GM18517 (cell line): ENCODE results near the gene NDUFB8.

Source experiments
- ATAC-seq: cut with Tn5 transposase; IDR thresholded peaks from one replicate; pipeline ENCODE4 v1.9.1; 2021; ENCODE audit warnings: mild to moderate bottlenecking, moderate library complexity; ENCODE audit not compliant: unreplicated experiment

NDUFB8 gene

DNA sequence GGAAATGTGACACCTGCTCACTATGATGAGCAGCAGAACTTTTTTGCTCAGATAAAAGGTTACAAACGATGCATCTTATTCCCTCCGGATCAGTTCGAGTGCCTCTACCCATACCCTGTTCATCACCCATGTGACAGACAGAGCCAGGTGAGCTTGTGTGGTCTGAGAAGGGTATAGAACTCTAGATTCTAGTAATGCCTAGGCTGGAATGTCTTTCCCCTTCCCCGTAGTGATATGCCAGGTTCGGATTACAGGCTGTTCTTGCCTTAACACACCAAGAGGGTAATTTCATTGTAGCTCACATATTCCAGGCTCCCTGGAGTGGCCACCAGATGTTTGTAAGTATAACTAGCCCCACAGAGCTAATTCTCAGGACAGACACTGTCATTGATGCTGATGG lies 15.3 kb upstream of the NDUFB8 start:
- ATAC-seq, result no peak

- no peak for ATAC-seq
Observed at GRCh38 chr10:100537475-100537874, 7.8 kb upstream of the NDUFB8 start.

- ATAC-seq, result peak; percentile 96
Observed at GRCh38 chr10:100535715-100536353, 6.2 kb upstream of the NDUFB8 start, which contains the start of gene HIF1AN. TSS of gene HIF1AN (plus strand) at chr10:100535943. CDS start at chr10:100535959, 16 bp downstream.

DNA sequence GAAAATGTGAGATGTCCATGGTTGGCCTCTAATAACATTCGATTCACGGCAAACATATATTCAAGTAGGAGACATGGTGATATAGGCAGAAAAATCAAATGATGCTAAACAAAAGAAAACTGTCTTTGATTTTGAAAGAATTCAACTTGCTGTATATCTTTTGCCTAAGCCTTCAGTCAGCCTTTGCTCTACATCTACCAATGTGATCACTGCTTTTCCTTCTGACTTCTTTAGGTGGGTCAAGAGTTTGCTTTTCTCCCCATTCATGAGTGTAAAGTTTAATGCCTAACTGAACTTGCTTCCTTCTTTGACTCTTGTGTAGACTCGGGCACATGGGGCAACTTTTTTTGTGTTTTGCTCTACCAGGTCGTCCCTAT lies 5.7 kb upstream of the NDUFB8 start:
- peak; percentile 20 for ATAC-seq

- ATAC-seq, result no peak
Observed at GRCh38 chr10:100534726-100535125, 5.1 kb upstream of the NDUFB8 start.

DNA sequence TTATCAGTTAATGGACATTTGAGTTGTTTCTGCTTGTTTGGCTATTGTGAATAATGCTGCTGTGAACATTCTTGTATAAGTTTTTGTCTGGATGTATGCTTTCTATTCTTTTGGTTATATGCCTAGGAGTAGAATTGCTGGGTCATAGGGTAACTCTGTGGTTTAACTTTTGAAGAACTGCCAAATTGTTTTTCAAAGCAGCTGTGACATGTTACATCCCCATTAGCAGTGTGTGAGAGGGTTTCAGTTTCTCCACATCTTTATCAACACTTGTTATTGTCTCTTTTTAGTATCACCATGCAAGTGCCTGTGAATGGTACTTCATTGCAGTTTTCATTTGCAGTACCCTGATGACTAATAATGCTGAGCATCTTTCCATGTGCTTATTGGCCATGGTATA lies 2.1 kb upstream of the NDUFB8 start:
- no peak for ATAC-seq

- no peak for ATAC-seq
Observed at GRCh38 chr10:100528921-100529474, 673 bp downstream of the NDUFB8 start.

- no peak for ATAC-seq
Observed at GRCh38 chr10:100528123-100528886, 1.4 kb downstream of the NDUFB8 start.

GRCh38 chr10:100524638-100525037 lies 5.0 kb downstream of the NDUFB8 start:
- no peak for ATAC-seq

DNA sequence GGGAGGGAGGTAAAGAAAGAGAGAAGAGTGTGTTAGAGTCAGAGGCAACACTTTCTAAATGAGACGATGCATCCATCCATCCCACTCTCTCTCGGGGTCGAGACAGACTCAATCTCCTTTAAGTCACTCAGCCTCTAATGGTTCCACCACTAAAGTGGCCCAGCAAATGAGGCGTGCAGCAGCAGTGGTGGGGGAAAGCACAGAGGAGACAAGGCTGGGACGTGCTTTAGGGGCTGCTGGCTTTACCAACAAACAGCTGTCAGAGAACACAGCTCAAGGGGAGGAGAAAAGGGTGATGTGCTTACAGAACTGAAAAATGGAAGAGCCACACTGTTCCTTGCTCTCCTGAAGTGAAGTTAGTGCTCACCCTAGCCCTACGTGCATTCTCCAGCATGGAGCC lies 5.5 kb downstream of the NDUFB8 start:
- ATAC-seq, result no peak

- no peak for ATAC-seq
Observed at GRCh38 chr10:100522945-100523344, 6.7 kb downstream of the NDUFB8 start.

GRCh38 chr10:100522107-100522801 lies 7.4 kb downstream of the NDUFB8 start:
- ATAC-seq, result no peak

DNA sequence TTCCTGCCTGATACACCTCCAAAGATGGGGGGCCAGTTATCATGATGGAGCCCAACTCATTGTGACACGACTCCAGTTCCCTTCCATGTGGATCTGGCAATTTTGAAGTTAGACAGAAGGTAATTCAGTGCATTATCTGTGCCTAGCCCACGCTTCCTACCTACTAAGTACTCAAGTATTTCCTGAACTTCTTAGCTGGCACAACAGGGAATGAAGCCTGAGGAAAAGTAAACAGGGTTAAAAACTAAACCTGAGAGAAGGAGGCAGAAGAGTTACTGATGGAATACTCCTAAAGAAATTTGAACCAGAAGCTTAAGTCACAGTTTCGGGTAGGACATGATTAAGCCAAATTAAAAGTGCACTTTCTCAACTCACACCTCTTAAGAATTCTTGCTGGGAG lies 8.9 kb downstream of the NDUFB8 start:
- ATAC-seq, result no peak

DNA sequence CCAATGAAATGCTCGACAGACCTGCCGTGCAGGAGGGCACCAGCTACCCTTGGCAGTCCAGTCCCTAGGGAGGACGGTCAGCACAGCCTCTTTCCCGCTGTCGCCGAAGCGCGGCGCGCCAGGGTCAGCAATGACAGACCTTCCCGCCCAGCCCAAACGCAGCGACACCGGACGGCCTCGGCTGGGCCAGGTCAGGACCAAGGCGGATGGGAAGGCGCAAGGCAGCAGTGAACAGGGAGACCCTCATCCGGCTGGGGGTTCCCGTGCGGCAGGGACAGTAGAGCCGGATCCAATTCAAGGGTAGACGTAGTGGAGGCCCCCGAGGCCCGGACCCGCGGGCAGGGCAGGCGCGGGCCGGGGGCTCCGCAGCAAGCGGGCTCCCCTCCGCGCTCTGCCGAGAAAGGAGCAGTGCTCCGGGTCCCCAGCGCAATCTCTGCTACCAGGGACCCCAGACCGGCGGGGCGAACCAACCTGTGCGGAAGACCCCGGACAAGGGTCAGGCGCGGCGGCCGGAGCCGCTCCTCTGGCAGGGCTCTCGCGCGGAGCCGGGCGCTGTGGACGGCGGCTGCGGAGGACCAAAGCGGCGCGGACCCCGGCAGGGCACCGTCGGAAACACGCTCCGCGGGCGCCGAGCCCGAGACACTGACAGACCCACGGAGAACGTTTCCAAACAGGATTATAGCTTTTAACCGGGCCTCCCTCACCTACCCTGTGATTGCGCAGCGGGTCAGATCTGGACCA lies 10.2 kb downstream of the NDUFB8 start, which contains the start of gene SEC31B:
SEC31B (minus strand) TSS at position 551 of the 741 bp plus-strand sequence. CDS start 2,909 bp downstream, outside the sequence.
- ATAC-seq, result no peak

DNA sequence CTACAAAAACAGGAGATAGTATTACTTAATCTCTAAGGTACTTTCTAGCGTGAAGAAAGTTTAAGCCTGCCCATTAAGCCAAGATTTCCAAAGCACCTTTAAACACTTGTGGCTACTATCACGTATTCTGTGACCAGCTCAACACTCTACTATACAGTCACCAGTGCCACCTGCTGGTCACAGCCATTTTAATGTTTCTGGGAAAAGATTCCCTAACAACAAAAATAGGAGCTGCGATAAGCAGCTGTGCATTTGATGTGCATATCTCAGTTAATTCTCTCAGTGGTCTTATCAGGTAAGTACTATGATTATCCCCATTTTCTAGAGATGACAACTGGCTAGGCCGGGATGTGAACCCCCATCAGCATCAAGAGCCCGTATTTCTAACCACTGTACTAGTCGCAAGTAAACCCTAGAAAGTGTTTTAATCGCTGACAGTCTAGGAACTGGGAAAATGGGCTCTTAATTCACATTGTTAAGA lies 10.9 kb downstream of the NDUFB8 start:
- no peak for ATAC-seq

GRCh38 chr10:100516847-100517246 lies 12.8 kb downstream of the NDUFB8 start:
- no peak for ATAC-seq

DNA sequence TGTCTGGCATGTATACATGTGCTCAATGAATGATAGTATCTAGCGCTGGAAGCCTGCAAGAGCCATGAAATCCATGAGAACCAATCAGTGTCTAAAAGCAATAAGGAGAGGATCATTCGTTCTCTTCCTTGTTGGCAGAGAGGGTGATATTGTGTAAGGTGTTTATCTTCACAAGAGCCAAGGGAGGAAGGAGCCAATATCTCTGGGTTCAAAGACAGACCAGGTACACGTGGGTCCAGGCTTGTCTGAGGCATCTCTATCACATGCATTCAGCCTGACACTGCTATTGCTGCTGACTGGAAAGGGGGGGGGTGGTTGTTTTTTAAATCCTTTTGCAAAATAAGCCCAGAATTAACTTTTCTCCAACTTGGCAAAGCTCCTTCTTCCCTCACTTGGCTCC lies 14.1 kb downstream of the NDUFB8 start:
- ATAC-seq, result no peak

DNA sequence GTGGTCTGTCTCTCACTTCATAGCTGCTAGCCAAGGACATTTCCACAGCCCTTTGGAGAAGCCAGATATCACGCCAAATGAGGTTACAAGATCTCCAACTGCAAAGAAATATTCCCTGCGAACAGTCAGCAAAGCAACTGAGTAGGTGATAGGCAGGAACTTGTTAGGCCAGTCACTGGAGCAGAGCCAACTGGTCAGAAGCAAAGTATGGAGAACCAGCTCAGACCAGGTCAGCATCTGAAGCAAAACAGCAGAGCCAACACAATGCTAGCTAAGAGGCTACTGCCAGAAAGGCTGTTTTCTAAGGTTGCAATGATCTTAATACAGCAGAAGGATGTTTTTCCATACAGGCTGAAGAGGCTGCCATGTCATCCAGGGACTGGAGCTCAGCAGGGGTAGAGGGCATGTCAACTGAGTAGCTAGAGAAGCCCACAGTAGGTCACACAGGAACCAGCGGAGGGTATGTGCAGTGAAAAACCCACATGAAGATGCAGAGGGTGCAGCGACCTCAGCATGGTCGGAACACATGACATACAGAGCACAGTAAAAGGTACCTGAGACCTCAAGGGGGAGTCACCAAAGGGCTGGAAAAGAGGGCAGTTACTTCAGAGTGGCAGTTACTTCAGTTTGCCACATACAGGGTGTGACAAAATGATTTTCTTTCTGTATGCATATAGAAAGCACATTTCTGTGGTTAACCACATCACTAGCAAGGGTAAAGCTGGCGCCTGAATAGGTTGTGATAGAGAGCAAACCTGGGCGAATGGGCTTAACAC lies 18.9 kb downstream of the NDUFB8 start:
- no peak for ATAC-seq

- no peak for ATAC-seq
Observed at GRCh38 chr10:100509241-100509840, 20.3 kb downstream of the NDUFB8 start.
